Panc1 (cell line): Measurements from ENCODE around the gene ELK4. TPM values are rescaled to one million over a fixed set of nuclear protein-coding genes. Genes with fewer than 3 reads are reported as not detected.

ENCODE experiments used
- ATAC-seq: fragments of 200-7000 bp; cut with Tn5 transposase; 2 replicates; pipeline ENCODE4 v1.9.1; 2020; ENCODE audit warnings: mild to moderate bottlenecking, moderate library complexity
- BruUV-seq: library from RNA; stranded (reverse); fragments of 400-500 nt; replicated peaks from 2 replicates; lab custom pipeline; 2021; lab: Mats Ljungman, UMichigan
- CTCF ChIA-PET: fragments of 300-600 bp; sonication (Branson Sonifier 250); formaldehyde crosslinking; loops from one replicate; lab custom pipeline; 2022; ENCODE audit warnings: antibody characterized with exemption; lab: Charles Lee
- POLR2A ChIA-PET: fragments of 300-600 bp; sonication (Branson Sonifier 250); formaldehyde crosslinking; loops from one replicate; lab custom pipeline; 2022; ENCODE audit warnings: antibody characterized with exemption; lab: Charles Lee
- DNase-seq: peaks from one replicate; pipeline ENCODE4 v3.0.0-alpha.2; 2010; ENCODE audit warnings: low read depth, low spot score
- H3K27ac ChIP-seq: 2 replicates; pipeline ENCODE4 v1.5.1; 2011; ENCODE audit warnings: mild to moderate bottlenecking, low read length, inconsistent platforms
- H3K27me3 ChIP-seq: fragments of 200-500 bp; sonication (Bioruptor generic); 2 replicates; pipeline ENCODE4 v1.6.0; 2014; ENCODE audit warnings: low read length, inconsistent platforms; ENCODE audit not compliant: control insufficient read depth, insufficient read depth
- H3K36me3 ChIP-seq: fragments of 200-500 bp; sonication (Bioruptor generic); 2 replicates; pipeline ENCODE4 v1.5.1; 2014; ENCODE audit warnings: inconsistent platforms, mild to moderate bottlenecking, low read length, moderate library complexity; ENCODE audit not compliant: control insufficient read depth, insufficient read depth
- H3K4me1 ChIP-seq: 2 replicates; pipeline ENCODE4 v1.5.1; 2011; ENCODE audit warnings: inconsistent platforms, mild to moderate bottlenecking, low read length, moderate library complexity; ENCODE audit not compliant: control insufficient read depth, insufficient read depth
- H3K4me3 ChIP-seq, 2 experiments: 2 replicates each; pipeline ENCODE4 v1.5.1; 2011 to 2012; ENCODE audit warnings: low read depth in 2 of 2, low read length in 2 of 2, mild to moderate bottlenecking in 2 of 2, inconsistent platforms in 1 of 2, moderate library complexity in 1 of 2
- H3K9me3 ChIP-seq: fragments of 200-500 bp; sonication (Bioruptor generic); 2 replicates; pipeline ENCODE4 v1.5.1; 2014; ENCODE audit warnings: low read depth, mild to moderate bottlenecking, inconsistent platforms, low read length, moderate library complexity; ENCODE audit not compliant: control insufficient read depth, insufficient read depth
- CTCF ChIP-seq: fragments of 450-650 bp; IDR thresholded peaks from 2 replicates; pipeline ENCODE4 v1.5.1; 2017; ENCODE audit warnings: mild to moderate bottlenecking
- POLR2AphosphoS5 ChIP-seq: IDR thresholded peaks from 2 replicates; pipeline ENCODE4 v1.6.1; 2012; ENCODE audit warnings: mild to moderate bottlenecking, low read depth, low read length, moderate library complexity
- SIN3A ChIP-seq: IDR thresholded peaks from 2 replicates; pipeline ENCODE4 v1.6.1; 2012; ENCODE audit warnings: low read depth, mild to moderate bottlenecking, low read length, moderate library complexity, borderline replicate concordance; ENCODE audit not compliant: insufficient read depth
- TCF7L2 ChIP-seq: IDR thresholded peaks from 2 replicates; pipeline ENCODE4 v1.6.1; 2011; ENCODE audit warnings: mild to moderate bottlenecking, low read depth, low read length, inconsistent platforms
- in situ Hi-C: cut with HindIII; loops from 2 replicates; pipeline ENCODE4 v1.10.0; 2016; ENCODE audit warnings: low sequenced_read_pairs, low pct_unique_long_range_greater_than_20kb
- intact Hi-C: fragments of 100-400 bp; cut with micrococcal nuclease; formaldehyde crosslinking; loops from one replicate; pipeline ENCODE4 v1.10.0; 2022; ENCODE audit not compliant: unreplicated experiment
- total RNA-seq: library from RNA; stranded (reverse); gene quantifications from one replicate; pipeline ENCODE4 v1.2.1, GENCODE V29; 2021; ENCODE audit not compliant: unreplicated experiment
- TF ChIP-seq, protein P1 (sequence below), 2 experiments: IDR thresholded peaks; 2 replicates each; pipeline ENCODE4 v1.6.1; 2011 to 2012; ENCODE audit warnings: low read depth in 2 of 2, control low read depth in 1 of 2, low read length in 1 of 2, mild to moderate bottlenecking in 1 of 2, moderate library complexity in 1 of 2; ENCODE audit not compliant: insufficient read depth in 1 of 2

The ELK4 gene
- total RNA-seq, 1 experiment from 2014 or later, result 54.6 TPM

GRCh38 chr1:205610901-205611466 is 20.8 kb downstream of the ELK4 start:
- in situ Hi-C loops (no loop called here), intact Hi-C loops (loop anchor here (1.0 kb wide), 1 partner anchor 18 kb away; no protein-coding TSS in a partner anchor)
- ChIA-PET CTCF (no interaction called here), POLR2A (no interaction called here)
- no peak overlapping the region for H3K27ac ChIP-seq
- no peak for TF ChIP-seq TCF7L2
- TF ChIP-seq, protein P1, sequence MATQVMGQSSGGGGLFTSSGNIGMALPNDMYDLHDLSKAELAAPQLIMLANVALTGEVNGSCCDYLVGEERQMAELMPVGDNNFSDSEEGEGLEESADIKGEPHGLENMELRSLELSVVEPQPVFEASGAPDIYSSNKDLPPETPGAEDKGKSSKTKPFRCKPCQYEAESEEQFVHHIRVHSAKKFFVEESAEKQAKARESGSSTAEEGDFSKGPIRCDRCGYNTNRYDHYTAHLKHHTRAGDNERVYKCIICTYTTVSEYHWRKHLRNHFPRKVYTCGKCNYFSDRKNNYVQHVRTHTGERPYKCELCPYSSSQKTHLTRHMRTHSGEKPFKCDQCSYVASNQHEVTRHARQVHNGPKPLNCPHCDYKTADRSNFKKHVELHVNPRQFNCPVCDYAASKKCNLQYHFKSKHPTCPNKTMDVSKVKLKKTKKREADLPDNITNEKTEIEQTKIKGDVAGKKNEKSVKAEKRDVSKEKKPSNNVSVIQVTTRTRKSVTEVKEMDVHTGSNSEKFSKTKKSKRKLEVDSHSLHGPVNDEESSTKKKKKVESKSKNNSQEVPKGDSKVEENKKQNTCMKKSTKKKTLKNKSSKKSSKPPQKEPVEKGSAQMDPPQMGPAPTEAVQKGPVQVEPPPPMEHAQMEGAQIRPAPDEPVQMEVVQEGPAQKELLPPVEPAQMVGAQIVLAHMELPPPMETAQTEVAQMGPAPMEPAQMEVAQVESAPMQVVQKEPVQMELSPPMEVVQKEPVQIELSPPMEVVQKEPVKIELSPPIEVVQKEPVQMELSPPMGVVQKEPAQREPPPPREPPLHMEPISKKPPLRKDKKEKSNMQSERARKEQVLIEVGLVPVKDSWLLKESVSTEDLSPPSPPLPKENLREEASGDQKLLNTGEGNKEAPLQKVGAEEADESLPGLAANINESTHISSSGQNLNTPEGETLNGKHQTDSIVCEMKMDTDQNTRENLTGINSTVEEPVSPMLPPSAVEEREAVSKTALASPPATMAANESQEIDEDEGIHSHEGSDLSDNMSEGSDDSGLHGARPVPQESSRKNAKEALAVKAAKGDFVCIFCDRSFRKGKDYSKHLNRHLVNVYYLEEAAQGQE (IDR thresholded peaks at IDR 0.05; ENCODE audit: insufficient read depth in 1 of 2, low read depth in 2 of 2, low read length in 1 of 2), result no peak
- no peak for TF ChIP-seq CTCF
- no peak for TF ChIP-seq POLR2AphosphoS5
- no peak for TF ChIP-seq SIN3A
- H3K36me3 ChIP-seq, result peaks cover 16% of the 10 kb centered on the region
- no peaks in the 10 kb centered on the region for H3K9me3 ChIP-seq
- BruUV-seq, result no TSS peak
- no peaks in the 10 kb centered on the region for H3K27me3 ChIP-seq
- no peak for DNase-seq
- H3K4me3 ChIP-seq, result no peak overlapping the region
- H3K4me1 ChIP-seq, result 0 out of 2 replicates have a peak, but pooled peaks cover 6% of the 10 kb centered on the region
- ATAC-seq, result no peak

- DNase-seq (no peak), ATAC-seq (no peak)
- intact Hi-C loops, result loop anchor here (1.0 kb wide), 1 partner anchor 19 kb away; no protein-coding TSS in a partner anchor
- no peak for TF ChIP-seq POLR2AphosphoS5
- no peak for TF ChIP-seq TCF7L2
- no peak for TF ChIP-seq CTCF
- TF ChIP-seq, protein P1 (IDR thresholded peaks at IDR 0.05; ENCODE audit: insufficient read depth in 1 of 2, low read depth in 2 of 2, low read length in 1 of 2), result no peak
- no peak for TF ChIP-seq SIN3A
- ChIA-PET CTCF (no interaction called here), POLR2A (no interaction called here)
- 0 out of 2 replicates have a peak, but pooled peaks cover 6% of the 10 kb centered on the region for H3K4me1 ChIP-seq
- in situ Hi-C loops, result no loop called here
- no TSS peak for BruUV-seq
- no peak overlapping the region for H3K27ac ChIP-seq
- H3K27me3 ChIP-seq, result no peaks in the 10 kb centered on the region
- no peak overlapping the region for H3K4me3 ChIP-seq
- no peaks in the 10 kb centered on the region for H3K9me3 ChIP-seq
- H3K36me3 ChIP-seq, result peaks cover 10% of the 10 kb centered on the region; the same call in 1 of the 2 replicates
Measured at GRCh38 chr1:205610036-205610435, 21.8 kb downstream of the ELK4 start.
